C4-2B (cell line): ENCODE results near the gene SACM1L.
"Not testable (repeated sequence)": the region's sequence is repeated elsewhere in the genome, so short reads cannot be mapped to it uniquely, and the experiment has no call there.

Experiments used
- H3K27ac ChIP-seq: fragments of 450-650 bp; 2 replicates; pipeline ENCODE4 v1.5.1; 2017
- CTCF ChIP-seq: fragments of 450-650 bp; conservative IDR thresholded peaks from 2 replicates; pipeline ENCODE4 v1.5.1; 2017; ENCODE audit warnings: mild to moderate bottlenecking
- ZFX ChIP-seq: fragments of 450-650 bp; IDR thresholded peaks from 2 replicates; pipeline ENCODE4 v1.6.1; 2017

Gene SACM1L

GRCh38 chr3:45681221-45681620 lies 8.0 kb upstream of the SACM1L start:
- TF ChIP-seq ZFX (no peak), CTCF (no peak)
- no peak overlapping the region for H3K27ac ChIP-seq

DNA sequence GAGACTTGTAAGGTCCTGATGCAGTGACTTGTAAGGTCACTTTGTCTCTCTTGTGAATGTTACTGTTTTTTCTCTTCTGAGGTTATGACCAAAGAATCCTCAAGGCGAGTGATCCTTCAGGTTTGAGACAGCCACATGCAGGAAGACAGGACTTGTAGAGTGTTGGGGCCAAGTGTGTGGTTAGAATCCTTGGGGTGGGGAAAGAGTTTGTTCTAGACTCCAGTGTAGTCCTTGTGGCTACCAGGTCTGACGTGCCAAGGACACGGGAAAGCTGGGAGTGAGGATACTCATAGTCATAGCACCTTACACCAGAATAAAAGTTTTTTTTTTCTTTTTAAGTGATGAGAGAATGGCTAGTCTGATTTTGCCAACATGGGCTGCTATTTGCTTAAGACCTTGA lies 7.3 kb upstream of the SACM1L start:
- TF ChIP-seq ZFX (no peak), CTCF (no peak)
- H3K27ac ChIP-seq = no peak overlapping the region

DNA sequence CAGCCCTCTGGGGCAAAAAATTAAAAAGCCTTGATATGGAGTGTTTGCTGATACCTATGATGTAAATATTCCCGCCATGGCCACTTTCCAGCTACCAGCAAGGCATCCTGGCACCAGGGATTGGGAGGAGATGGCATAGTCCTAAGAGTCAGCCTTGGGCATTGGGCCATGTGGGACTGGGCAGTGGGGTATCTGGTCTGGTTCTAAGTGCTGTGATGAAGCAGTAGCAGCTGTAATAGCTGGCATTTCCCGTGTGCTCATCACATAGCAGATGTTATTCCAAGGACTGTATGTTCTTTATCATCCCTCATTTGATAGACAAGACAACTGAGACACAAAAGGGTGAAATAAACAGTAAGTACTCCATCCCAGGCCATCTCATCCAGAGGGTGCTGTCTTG lies 6.9 kb upstream of the SACM1L start:
- TF ChIP-seq ZFX (no peak), CTCF (no peak)
- no peak overlapping the region for H3K27ac ChIP-seq

GRCh38 chr3:45682786-45683185 lies 6.4 kb upstream of the SACM1L start:
- TF ChIP-seq CTCF (no peak), ZFX (no peak)
- no peak overlapping the region for H3K27ac ChIP-seq

GRCh38 chr3:45683417-45684326 lies 5.5 kb upstream of the SACM1L start:
- TF ChIP-seq CTCF (no peak), ZFX (no peak)
- no peak overlapping the region for H3K27ac ChIP-seq

DNA sequence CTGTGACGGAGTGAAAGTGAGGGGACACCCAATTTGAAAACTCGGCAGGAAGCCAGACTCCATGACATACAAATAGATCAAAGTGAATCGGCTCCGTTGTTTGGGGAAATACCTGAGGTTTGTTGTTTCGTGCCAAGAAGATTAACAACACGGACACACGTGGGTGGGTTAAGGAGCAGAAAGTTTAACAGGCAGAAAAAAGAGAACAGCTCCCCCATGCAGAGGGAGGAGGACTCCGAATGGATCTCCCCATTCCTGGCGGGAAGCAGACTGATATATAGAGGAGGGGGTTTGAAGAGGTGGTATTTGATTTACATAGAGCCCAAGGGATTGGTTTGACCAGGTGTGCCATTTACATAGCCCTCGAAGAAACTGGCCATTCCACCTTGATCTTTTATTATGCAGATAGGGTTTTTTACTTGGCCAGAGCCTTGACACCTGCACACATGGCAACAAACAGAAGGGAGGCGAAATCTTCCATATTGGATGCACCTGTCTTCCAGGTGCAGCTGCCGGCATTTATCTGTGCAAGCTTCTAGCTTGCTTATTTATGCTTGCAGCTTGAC lies 4.8 kb upstream of the SACM1L start:
- no peak for TF ChIP-seq CTCF
- no peak for TF ChIP-seq ZFX

DNA sequence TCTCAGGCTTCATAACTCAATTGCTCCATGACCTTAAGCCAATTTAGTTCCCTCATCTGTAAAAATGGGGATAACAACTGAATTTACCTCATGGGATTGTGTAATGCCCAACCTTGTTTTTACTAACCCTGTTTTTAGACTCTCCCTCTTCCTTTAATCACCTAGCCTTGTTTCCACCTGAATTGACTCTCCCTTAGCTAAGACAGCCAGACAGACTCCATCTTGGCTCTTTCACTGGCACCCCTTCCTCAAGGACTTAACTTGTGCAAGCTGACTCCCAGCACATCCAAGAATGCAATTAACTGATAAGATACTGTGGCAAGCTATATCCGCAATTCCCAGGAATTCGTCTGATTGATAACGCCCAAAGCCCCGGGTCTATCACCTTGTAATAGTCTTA lies 3.5 kb upstream of the SACM1L start:
- H3K27ac ChIP-seq = not testable (repeated sequence)

More for the DNA sequence above, 4.8 kb upstream of the SACM1L start:
- H3K27ac ChIP-seq = no peak overlapping the region

DNA sequence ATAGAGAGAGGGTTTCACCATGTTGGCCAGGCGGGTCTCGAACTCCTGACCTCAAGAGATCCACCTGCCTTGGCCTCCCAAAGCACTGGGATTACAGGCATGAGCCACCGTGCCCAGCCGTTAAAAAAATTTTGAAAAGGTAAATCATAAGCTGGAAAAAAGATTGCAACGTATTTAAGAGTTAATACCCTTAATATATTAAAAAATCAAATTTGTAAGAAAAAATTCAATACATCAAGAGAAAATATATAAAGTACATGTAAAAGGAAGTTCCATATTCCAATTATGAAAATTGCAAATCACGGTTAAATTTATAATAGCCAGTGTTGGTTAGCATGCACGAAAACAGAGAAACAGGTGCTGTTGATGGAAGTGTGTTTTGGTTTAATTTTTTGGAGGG lies 2.3 kb upstream of the SACM1L start:
- H3K27ac ChIP-seq = no peak overlapping the region
- TF ChIP-seq CTCF (no peak), ZFX (no peak)
